Chondrocyte (in vitro differentiated cells): Measurements from ENCODE around the gene NOX3. TPM values are rescaled to one million over a fixed set of nuclear protein-coding genes. Genes with fewer than 3 reads are reported as not detected.
A peak's percentile ranks its signal among the peaks of the same experiment; 100 is the strongest.

Experiments
- DNase-seq: peaks from one replicate; pipeline ENCODE4 v3.0.0; 2021; ENCODE audit warnings: mixed read lengths, low spot score
- H3K27ac Mint-ChIP-seq: one replicate; pipeline ENCODE4 v1.8.0; 2021; ENCODE audit warnings: mild to moderate bottlenecking, moderate library complexity, mixed read lengths; ENCODE audit not compliant: unreplicated experiment
- H3K27me3 Mint-ChIP-seq: 2 replicates; pipeline ENCODE4 v1.8.0; 2021; ENCODE audit warnings: low read depth, mixed read lengths
- H3K36me3 Mint-ChIP-seq: 2 replicates; pipeline ENCODE4 v1.8.0; 2021; ENCODE audit warnings: low read depth, mixed read lengths
- H3K4me1 Mint-ChIP-seq: 2 replicates; pipeline ENCODE4 v1.8.0; 2021; ENCODE audit warnings: low read depth, mild to moderate bottlenecking, mixed read lengths
- H3K4me3 Mint-ChIP-seq: one replicate; pipeline ENCODE4 v1.8.0; 2021; ENCODE audit warnings: mild to moderate bottlenecking, moderate library complexity, mixed read lengths; ENCODE audit not compliant: unreplicated experiment
- H3K9me3 Mint-ChIP-seq: 2 replicates; pipeline ENCODE4 v1.8.0; 2021; ENCODE audit warnings: low read depth, mixed read lengths
- CTCF ChIP-seq: fragments of 200-600 bp; sonication (generic); IDR thresholded peaks from 2 replicates; pipeline ENCODE4 v1.5.0; 2021; ENCODE audit warnings: antibody characterized with exemption, mild to moderate bottlenecking, moderate library complexity
- long read RNA-seq: library from polyadenylated mRNA; stranded (forward); transcript quantifications from one replicate; pipeline ENCODE4 v2.0.0, GENCODE V29; 2021
- total RNA-seq: library from RNA; stranded (reverse); gene quantifications from 3 replicates; pipeline ENCODE4 v1.2.1, GENCODE V29; 2021

The NOX3 gene
- not detected in 3 replicates for total RNA-seq
- long read RNA-seq, result 0 reads

GRCh38 chr6:155455766-155456165 is at the start of gene NOX3:
Gene NOX3, minus strand, starts transcription at chr6:155455839. Its CDS starts 39 bp downstream, at chr6:155455800.
- DNase-seq, result no peak
- no peaks in the 10 kb centered on the region for H3K36me3 Mint-ChIP-seq
- no peak within 1 kb of the TSS for H3K4me3 Mint-ChIP-seq
- peaks cover 11% of the 10 kb centered on the region for H3K27me3 Mint-ChIP-seq
- TF ChIP-seq CTCF, result no peak
- H3K27ac Mint-ChIP-seq, result no peak within 1 kb of the TSS
- peaks cover 4% of the 10 kb centered on the region for H3K4me1 Mint-ChIP-seq
- no peaks in the 10 kb centered on the region for H3K9me3 Mint-ChIP-seq

- no peaks in the 10 kb centered on the region for H3K36me3 Mint-ChIP-seq
- H3K27ac Mint-ChIP-seq, result peak overlapping the region; percentile 50
- DNase-seq, result no peak
- no peak overlapping the region for H3K4me3 Mint-ChIP-seq
- no peaks in the 10 kb centered on the region for H3K27me3 Mint-ChIP-seq
- TF ChIP-seq CTCF, result no peak
- peaks cover 3% of the 10 kb centered on the region for H3K9me3 Mint-ChIP-seq
- H3K4me1 Mint-ChIP-seq, result peaks cover 19% of the 10 kb centered on the region
Measured at GRCh38 chr6:155504848-155505607, 49.4 kb upstream of the NOX3 start.

- TF ChIP-seq CTCF, result no peak
- no peaks in the 10 kb centered on the region for H3K36me3 Mint-ChIP-seq
Measured at GRCh38 chr6:155502393-155502792, 46.8 kb upstream of the NOX3 start.

GRCh38 chr6:155499574-155499973 is 43.9 kb upstream of the NOX3 start:
- H3K4me3 Mint-ChIP-seq, result no peak overlapping the region
- H3K27ac Mint-ChIP-seq, result no peak overlapping the region
- H3K9me3 Mint-ChIP-seq, result peaks cover 3% of the 10 kb centered on the region
- H3K27me3 Mint-ChIP-seq, result no peaks in the 10 kb centered on the region
- peaks cover 16% of the 10 kb centered on the region for H3K4me1 Mint-ChIP-seq
- no peak for DNase-seq
- no peak for TF ChIP-seq CTCF
- no peaks in the 10 kb centered on the region for H3K36me3 Mint-ChIP-seq

More at GRCh38 chr6:155502393-155502792, 46.8 kb upstream of the NOX3 start:
- peaks cover 19% of the 10 kb centered on the region for H3K4me1 Mint-ChIP-seq
- H3K9me3 Mint-ChIP-seq, result peaks cover 3% of the 10 kb centered on the region
- DNase-seq, result no peak
- H3K4me3 Mint-ChIP-seq, result no peak overlapping the region
- H3K27me3 Mint-ChIP-seq, result no peaks in the 10 kb centered on the region
- H3K27ac Mint-ChIP-seq, result no peak overlapping the region

- peaks cover 24% of the 10 kb centered on the region for H3K4me1 Mint-ChIP-seq
- no peak overlapping the region for H3K27ac Mint-ChIP-seq
- H3K9me3 Mint-ChIP-seq, result peaks cover 3% of the 10 kb centered on the region
- TF ChIP-seq CTCF, result peak; percentile 43
- no peak for DNase-seq
- no peak overlapping the region for H3K4me3 Mint-ChIP-seq
- H3K27me3 Mint-ChIP-seq, result no peaks in the 10 kb centered on the region
- H3K36me3 Mint-ChIP-seq, result no peaks in the 10 kb centered on the region
Measured at GRCh38 chr6:155498370-155498769, 42.7 kb upstream of the NOX3 start.
